Keratinocyte (primary cell): ENCODE data around the gene CETN3. TPM values are rescaled to one million over a fixed set of nuclear protein-coding genes. Genes with fewer than 3 reads are reported as not detected.

Experiments
- DNase-seq: peaks from one replicate; pipeline ENCODE4 v3.0.0-alpha.2; 2011; ENCODE audit warnings: low read depth, missing footprints, low spot score
- FAIRE-seq: peaks from 2 replicates; lab custom pipeline; 2011; peaks lifted over from hg19 to GRCh38; lab: Jason Lieb, UNC
- H2AFZ ChIP-seq: 2 replicates; pipeline ENCODE4 v1.6.0; 2012; ENCODE audit warnings: low read length, control low read depth, inconsistent platforms; ENCODE audit not compliant: control insufficient read depth
- H3K27ac ChIP-seq: 2 replicates; pipeline ENCODE4 v1.5.1; 2011; ENCODE audit warnings: low read length; ENCODE audit not compliant: control insufficient read depth, insufficient read depth
- H3K27me3 ChIP-seq: 3 replicates; pipeline ENCODE4 v1.6.0; 2011; ENCODE audit warnings: low read length; ENCODE audit not compliant: control insufficient read depth, insufficient read depth; ENCODE audit errors: extremely low read depth
- H3K36me3 ChIP-seq, 2 experiments: 2 replicates in 1 of 2; 3 replicates in 1 of 2; pipeline ENCODE4 v1.5.1; 2011; ENCODE audit warnings: low read length in 2 of 2, mild to moderate bottlenecking in 1 of 2; ENCODE audit not compliant: control insufficient read depth in 2 of 2, insufficient read depth in 2 of 2; ENCODE audit errors: extremely low read depth in 1 of 2
- H3K4me1 ChIP-seq: 3 replicates; pipeline ENCODE4 v1.5.1; 2011; ENCODE audit warnings: low read length; ENCODE audit not compliant: control insufficient read depth, insufficient read depth; ENCODE audit errors: extremely low read depth
- H3K4me2 ChIP-seq: 3 replicates; pipeline ENCODE4 v1.6.0; 2011; ENCODE audit warnings: low read depth, low read length; ENCODE audit not compliant: control insufficient read depth, insufficient read depth; ENCODE audit errors: extremely low read depth
- H3K4me3 ChIP-seq, 3 experiments: fragments of 200-600 bp in 1 of 3; sonication (generic) in 1 of 3; 2 replicates in 2 of 3; 3 replicates in 1 of 3; pipeline ENCODE4 v1.5.1; 2011 to 2016; ENCODE audit warnings: low read length in 3 of 3, mild to moderate bottlenecking in 3 of 3, control low read depth in 2 of 3, inconsistent platforms in 1 of 3, low read depth in 1 of 3, mixed read lengths in 1 of 3, mixed run types in 1 of 3, moderate library complexity in 1 of 3; ENCODE audit not compliant: control insufficient read depth in 2 of 3, insufficient read depth in 2 of 3; ENCODE audit errors: extremely low read depth in 1 of 3
- H3K79me2 ChIP-seq: 2 replicates; pipeline ENCODE4 v1.6.0; 2012; ENCODE audit warnings: low read length; ENCODE audit not compliant: control insufficient read depth, insufficient read depth
- H3K9ac ChIP-seq: 3 replicates; pipeline ENCODE4 v1.6.0; 2011; ENCODE audit warnings: low read length; ENCODE audit not compliant: control insufficient read depth, insufficient read depth; ENCODE audit errors: extremely low read depth
- H3K9me1 ChIP-seq: 3 replicates; pipeline ENCODE4 v1.6.0; 2011; ENCODE audit warnings: low read length; ENCODE audit not compliant: control insufficient read depth, insufficient read depth; ENCODE audit errors: extremely low read depth
- H3K9me3 ChIP-seq: 2 replicates; pipeline ENCODE4 v1.5.1; 2012; ENCODE audit warnings: low read depth, low read length; ENCODE audit not compliant: control insufficient read depth
- H4K20me1 ChIP-seq: 3 replicates; pipeline ENCODE4 v1.6.0; 2011; ENCODE audit warnings: low read length; ENCODE audit not compliant: control insufficient read depth, insufficient read depth; ENCODE audit errors: extremely low read depth
- EZH2 ChIP-seq: IDR thresholded peaks from one replicate; pipeline ENCODE4 v1.6.1; 2012; ENCODE audit warnings: inconsistent platforms, mild to moderate bottlenecking, low read length, moderate library complexity
- dilution Hi-C: fragments of 300-500 bp; cut with MboI; formaldehyde crosslinking; loops from one replicate; pipeline ENCODE4 v1.7.0; 2020; ENCODE audit warnings: low sequenced_read_pairs; ENCODE audit not compliant: extremely low pct_ligation_motif_present
- polyA plus RNA-seq, 5 experiments: library from polyadenylated mRNA; depleted of rRNA in 3 of 5; stranded (reverse) in 3 of 5; stranded (forward) in 1 of 5; unstranded in 1 of 5; fragments of >200 nt; gene quantifications; 1 replicate in 1 of 5; 2 replicates in 3 of 5; 3 replicates in 1 of 5; pipeline versions ENCODE4 v1.2.1 to v1.2.3, GENCODE V29; 2011 to 2012; ENCODE audit warnings: missing spikeins in 2 of 5, low read depth in 1 of 5, low replicate concordance in 1 of 5
- TF ChIP-seq, protein P1 (sequence below), 3 experiments: IDR thresholded peaks in 1 of 3; conservative IDR thresholded peaks in 1 of 3; optimal IDR thresholded peaks in 1 of 3; 2 replicates in 2 of 3; 3 replicates in 1 of 3; pipeline versions ENCODE3 to v1.5.1; 2011; ENCODE audit warnings: low read length in 3 of 3, mild to moderate bottlenecking in 3 of 3, moderate library complexity in 2 of 3, control low read depth in 1 of 3, inconsistent platforms in 1 of 3; ENCODE audit not compliant: insufficient read depth in 2 of 3; ENCODE audit errors: extremely low read depth in 1 of 3

Gene CETN3
- polyA plus RNA-seq, 1 donor (not counting 4 experiments of a cell fraction or from before 2014, with no cell fraction given): 31.2 TPM

DNA sequence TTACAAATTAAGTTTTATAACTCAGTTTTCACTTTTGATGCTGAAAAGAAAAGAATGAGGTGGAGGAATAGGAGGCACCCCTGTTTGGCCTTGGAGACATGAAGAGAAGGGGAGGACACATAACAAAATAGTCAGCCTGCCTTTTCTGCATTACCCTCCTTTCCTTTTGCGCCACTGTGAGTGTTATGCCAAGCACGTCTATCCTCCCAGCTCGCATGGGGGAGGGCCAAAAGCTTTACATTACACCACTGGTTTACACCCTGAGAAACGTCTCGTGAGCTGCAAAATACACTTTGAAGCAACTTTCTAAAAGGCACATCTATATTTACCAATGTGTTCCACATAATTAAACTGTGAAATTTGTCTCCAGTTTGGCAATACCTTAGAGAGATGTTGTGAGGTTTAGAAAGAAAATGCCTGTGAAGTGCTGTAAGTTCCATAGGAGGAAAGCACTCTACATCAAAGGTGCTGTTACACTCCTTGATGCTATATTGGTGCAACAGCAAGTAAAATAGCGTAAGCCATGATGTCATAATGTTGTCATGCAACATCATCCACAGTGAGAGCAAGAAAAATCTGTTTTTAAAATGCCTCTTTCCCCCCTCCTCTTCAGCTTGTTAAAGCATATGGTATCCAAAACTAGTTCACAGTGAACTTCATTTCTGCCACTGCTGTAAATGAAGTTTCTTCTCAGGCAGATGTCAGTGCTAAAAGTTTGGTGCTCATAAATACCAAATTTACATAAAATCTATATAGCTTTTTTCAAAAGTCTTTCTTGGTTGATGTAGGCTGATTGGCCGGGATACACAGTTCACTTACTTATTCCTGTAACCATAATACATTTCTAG is 50.3 kb downstream of the CETN3 start:
- dilution Hi-C loops: no loop called here
- H3K9me3 ChIP-seq: no peaks in the 10 kb centered on the region
- H3K27ac ChIP-seq: no peak overlapping the region
- H4K20me1 ChIP-seq: no peaks in the 10 kb centered on the region
- no peak overlapping the region for H3K4me2 ChIP-seq
- TF ChIP-seq EZH2: no peak
- TF ChIP-seq, protein P1, sequence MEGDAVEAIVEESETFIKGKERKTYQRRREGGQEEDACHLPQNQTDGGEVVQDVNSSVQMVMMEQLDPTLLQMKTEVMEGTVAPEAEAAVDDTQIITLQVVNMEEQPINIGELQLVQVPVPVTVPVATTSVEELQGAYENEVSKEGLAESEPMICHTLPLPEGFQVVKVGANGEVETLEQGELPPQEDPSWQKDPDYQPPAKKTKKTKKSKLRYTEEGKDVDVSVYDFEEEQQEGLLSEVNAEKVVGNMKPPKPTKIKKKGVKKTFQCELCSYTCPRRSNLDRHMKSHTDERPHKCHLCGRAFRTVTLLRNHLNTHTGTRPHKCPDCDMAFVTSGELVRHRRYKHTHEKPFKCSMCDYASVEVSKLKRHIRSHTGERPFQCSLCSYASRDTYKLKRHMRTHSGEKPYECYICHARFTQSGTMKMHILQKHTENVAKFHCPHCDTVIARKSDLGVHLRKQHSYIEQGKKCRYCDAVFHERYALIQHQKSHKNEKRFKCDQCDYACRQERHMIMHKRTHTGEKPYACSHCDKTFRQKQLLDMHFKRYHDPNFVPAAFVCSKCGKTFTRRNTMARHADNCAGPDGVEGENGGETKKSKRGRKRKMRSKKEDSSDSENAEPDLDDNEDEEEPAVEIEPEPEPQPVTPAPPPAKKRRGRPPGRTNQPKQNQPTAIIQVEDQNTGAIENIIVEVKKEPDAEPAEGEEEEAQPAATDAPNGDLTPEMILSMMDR (optimal IDR thresholded peaks at IDR 0.05 in 1 of 3, IDR thresholded peaks at IDR 0.05 in 1 of 3, conservative IDR thresholded peaks at IDR 0.05 in 1 of 3; ENCODE audit: extremely low read depth in 1 of 3, insufficient read depth in 2 of 3, low read length in 3 of 3): no peak
- H3K79me2 ChIP-seq: no peaks in the 10 kb centered on the region
- no peaks in the 10 kb centered on the region for H3K27me3 ChIP-seq
- no peaks in the 10 kb centered on the region for H3K9me1 ChIP-seq
- no peaks in the 10 kb centered on the region for H3K4me1 ChIP-seq
- FAIRE-seq (no peak), DNase-seq (no peak)
- H3K36me3 ChIP-seq: no peaks in the 10 kb centered on the region
- H3K4me3 ChIP-seq: no peak overlapping the region
- H3K9ac ChIP-seq: no peak overlapping the region
- H2AFZ ChIP-seq: no peak overlapping the region

DNA sequence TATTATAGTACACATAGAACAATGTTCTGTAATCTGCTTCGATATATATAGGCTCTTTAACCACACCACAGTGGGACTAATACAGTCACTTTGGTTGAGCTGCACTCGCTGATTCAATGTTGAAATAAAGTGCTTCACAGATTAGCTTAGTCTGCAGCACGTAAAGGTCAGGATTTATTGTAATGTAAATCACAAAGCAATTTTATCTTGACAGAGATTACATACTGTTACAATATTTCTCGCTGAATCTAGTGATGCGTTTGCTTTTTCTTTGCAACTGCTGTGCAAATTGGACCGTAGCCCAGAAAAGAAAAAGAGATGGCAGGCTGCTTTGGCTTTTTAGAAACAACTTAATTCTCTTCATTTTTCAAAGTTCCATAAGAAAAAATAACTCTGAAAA is 52.9 kb downstream of the CETN3 start:
- no peak overlapping the region for H3K4me3 ChIP-seq
- no peaks in the 10 kb centered on the region for H4K20me1 ChIP-seq
- no peaks in the 10 kb centered on the region for H3K79me2 ChIP-seq
- TF ChIP-seq, protein P1 (optimal IDR thresholded peaks at IDR 0.05 in 1 of 3, IDR thresholded peaks at IDR 0.05 in 1 of 3, conservative IDR thresholded peaks at IDR 0.05 in 1 of 3; ENCODE audit: extremely low read depth in 1 of 3, insufficient read depth in 2 of 3, low read length in 3 of 3): no peak
- TF ChIP-seq EZH2: no peak
- H3K4me2 ChIP-seq: no peak overlapping the region
- no peaks in the 10 kb centered on the region for H3K4me1 ChIP-seq
- H3K9me1 ChIP-seq: no peaks in the 10 kb centered on the region
- dilution Hi-C loops: no loop called here
- FAIRE-seq (no peak), DNase-seq (no peak)
- no peaks in the 10 kb centered on the region for H3K9me3 ChIP-seq
- no peak overlapping the region for H3K9ac ChIP-seq
- H3K27me3 ChIP-seq: no peaks in the 10 kb centered on the region
- no peaks in the 10 kb centered on the region for H3K36me3 ChIP-seq
- H2AFZ ChIP-seq: no peak overlapping the region
- no peak overlapping the region for H3K27ac ChIP-seq
